HepG2 (cell line): ENCODE results near the gene KRTAP5-11. TPM values are rescaled to one million over a fixed set of nuclear protein-coding genes. Genes with fewer than 3 reads are reported as not detected.
A peak's percentile ranks its signal among the peaks of the same experiment; 100 is the strongest.
"Not testable (repeated sequence)": the region's sequence is repeated elsewhere in the genome, so short reads cannot be mapped to it uniquely, and the experiment has no call there.

ENCODE experiments used
- ATAC-seq: fragments of 200-7000 bp; cut with Tn5 transposase; 3 replicates; pipeline ENCODE4 v1.9.1; 2020; ENCODE audit warnings: mild to moderate bottlenecking, moderate library complexity
- BruUV-seq: library from RNA; stranded (reverse); fragments of 400-500 nt; replicated peaks from 2 replicates; lab custom pipeline; 2021; lab: Mats Ljungman, UMichigan
- CTCF ChIA-PET: fragments of 300-600 bp; formaldehyde crosslinking; extraction: SDS; loops from one replicate; lab custom pipeline; 2021; ENCODE audit warnings: low total read pairs, inconsistent platforms, low intra/inter-chr PET ratio; lab: Yijun Ruan, JAX
- POLR2A ChIA-PET: fragments of 350-600 bp; sonication (Branson Sonifier 250); formaldehyde crosslinking; loops from one replicate; lab custom pipeline; 2020; ENCODE audit warnings: antibody characterized with exemption, inconsistent platforms; lab: Yijun Ruan, JAX
- DNase-seq: peaks from one replicate; pipeline ENCODE4 v3.0.0-alpha.2; 2015; ENCODE audit warnings: low spot score
- FAIRE-seq: peaks from 3 replicates; lab custom pipeline; 2011; peaks lifted over from hg19 to GRCh38; lab: Jason Lieb, UNC
- H2AFZ ChIP-seq: one replicate; pipeline ENCODE4 v1.6.1; 2011; ENCODE audit warnings: low read length, inconsistent platforms
- H3K27ac ChIP-seq: fragments of 300-600 bp; 3 replicates; pipeline ENCODE4 v1.8.0; 2011; ENCODE audit warnings: mixed run types, mild to moderate bottlenecking, mixed read lengths, low read length, inconsistent platforms; ENCODE audit not compliant: insufficient read depth; ENCODE audit errors: extremely low read length
- H3K27me3 ChIP-seq, 2 experiments: fragments of 200-600 bp in 1 of 2; 2 replicates in 1 of 2; 3 replicates in 1 of 2; pipeline versions ENCODE4 v1.6.0 to v1.8.0; 2011; ENCODE audit warnings: low read length in 2 of 2, mild to moderate bottlenecking in 2 of 2, moderate library complexity in 2 of 2, inconsistent platforms in 1 of 2; ENCODE audit not compliant: insufficient read depth in 2 of 2, control insufficient read depth in 1 of 2
- H3K36me3 ChIP-seq, 2 experiments: fragments of 200-600 bp in 1 of 2; replicated peaks in 1 of 2; 2 replicates in 1 of 2; 3 replicates in 1 of 2; pipeline versions ENCODE4 v1.5.1 to v1.8.0; 2011; ENCODE audit warnings: low read length in 2 of 2, inconsistent platforms in 1 of 2; ENCODE audit not compliant: insufficient read depth in 2 of 2, control insufficient read depth in 1 of 2
- H3K4me1 ChIP-seq: 2 replicates; pipeline ENCODE4 v1.5.1; 2012; ENCODE audit warnings: low read length, inconsistent platforms; ENCODE audit not compliant: insufficient read depth
- H3K4me2 ChIP-seq: 2 replicates; pipeline ENCODE4 v1.6.0; 2011; ENCODE audit warnings: low read depth, low read length, inconsistent platforms
- H3K4me3 ChIP-seq, 3 experiments: fragments of 200-600 bp in 1 of 3; sonication (generic), shearing (Covaris generic) in 1 of 3; replicated peaks in 1 of 3; 2 replicates each; pipeline ENCODE4 v1.5.1; 2011 to 2016; ENCODE audit warnings: low read length in 3 of 3, inconsistent platforms in 2 of 3, low read depth in 2 of 3, mild to moderate bottlenecking in 2 of 3, control low read depth in 1 of 3, mixed read lengths in 1 of 3; ENCODE audit not compliant: insufficient read depth in 1 of 3
- H3K79me2 ChIP-seq: one replicate; pipeline ENCODE4 v1.6.1; 2011; ENCODE audit warnings: low read length, inconsistent platforms; ENCODE audit not compliant: insufficient read depth
- H3K9ac ChIP-seq: 2 replicates; pipeline ENCODE4 v1.6.0; 2011; ENCODE audit warnings: mild to moderate bottlenecking, low read depth, low read length, inconsistent platforms; ENCODE audit not compliant: insufficient read depth
- H3K9me3 ChIP-seq: 2 replicates; pipeline ENCODE4 v1.5.1; 2012; ENCODE audit warnings: mild to moderate bottlenecking, low read length
- H4K20me1 ChIP-seq: 2 replicates; pipeline ENCODE4 v1.6.0; 2011; ENCODE audit warnings: inconsistent platforms, mild to moderate bottlenecking, low read length, moderate library complexity; ENCODE audit not compliant: insufficient read depth
- HNF4A ChIP-seq: sonication (generic); formaldehyde crosslinking; IDR thresholded peaks from 2 replicates; pipeline ENCODE4 v1.4.0; 2020; ENCODE audit warnings: missing genetic modification reagents
- KDM6A ChIP-seq: IDR thresholded peaks from 2 replicates; pipeline ENCODE4 v1.6.1; 2016; ENCODE audit warnings: low read depth
- YY1 ChIP-seq: IDR thresholded peaks from 2 replicates; pipeline ENCODE4 v1.6.1; 2011; ENCODE audit warnings: low read length, low read depth, moderate library complexity, mild to moderate bottlenecking; ENCODE audit not compliant: insufficient read depth, insufficient replicate concordance
- ZFX ChIP-seq: sonication (generic); formaldehyde crosslinking; IDR thresholded peaks from 2 replicates; pipeline ENCODE4 v1.4.0; 2020; ENCODE audit warnings: mild to moderate bottlenecking, low read depth, missing genetic modification reagents, moderate library complexity
- ZFY ChIP-seq: sonication (generic); formaldehyde crosslinking; IDR thresholded peaks from 2 replicates; pipeline ENCODE4 v1.4.0; 2020; ENCODE audit warnings: missing genetic modification reagents
- ZGPAT ChIP-seq: IDR thresholded peaks from 2 replicates; pipeline ENCODE4 v1.6.1; 2016; ENCODE audit warnings: mild to moderate bottlenecking
- ZNF644 ChIP-seq: IDR thresholded peaks from 2 replicates; pipeline ENCODE4 v1.6.1; 2016; ENCODE audit warnings: low read depth
- WGBS: methylation state at CpG from one replicate; pipeline ENCODE4 v1.1.6; 2017; ENCODE audit warnings: low lambda C conversion rate; 5-methylcytosine and 5-hydroxymethylcytosine counted together
- in situ Hi-C: cut with HindIII; loops from 2 replicates; pipeline ENCODE4 v1.10.0; 2017; ENCODE audit warnings: low pct_unique_long_range_greater_than_20kb; ENCODE audit not compliant: extremely low pct_ligation_motif_present
- intact Hi-C: fragments of 100-400 bp; cut with micrococcal nuclease; formaldehyde crosslinking; loops from one replicate; pipeline ENCODE4 v1.10.0; 2022; ENCODE audit not compliant: unreplicated experiment
- polyA plus RNA-seq, 8 experiments: library from polyadenylated mRNA; depleted of rRNA in 3 of 8; stranded (reverse) in 7 of 8; unstranded in 1 of 8; fragments of >200 nt; fragmentation: Illumina TruSeq in 4 of 8; extraction: Trizol in 4 of 8; gene quantifications; 2 replicates each; pipeline versions ENCODE4 v1.2.1 to v1.2.3, GENCODE V29; 2011 to 2016; ENCODE audit warnings: low read depth in 4 of 8, missing spikeins in 1 of 8, mixed read lengths in 1 of 8; ENCODE audit not compliant: insufficient read depth in 1 of 8
- total RNA-seq, 5 experiments: library from RNA; depleted of rRNA; stranded (reverse); fragments of >200 nt; fragmentation: Illumina TruSeq; extraction: Trizol; gene quantifications; 2 replicates each; pipeline ENCODE4 v1.2.3, GENCODE V29; 2016; ENCODE audit warnings: low read depth in 1 of 5
- TF ChIP-seq, protein P1 (sequence below): sonication (generic); formaldehyde crosslinking; conservative IDR thresholded peaks from 2 replicates; pipeline ENCODE4 v1.4.0; 2020; ENCODE audit warnings: mild to moderate bottlenecking, missing genetic modification reagents, moderate library complexity

The KRTAP5-11 gene
- total and polyA plus RNA-seq, 2 of the 13 experiments (the other 11 are each of a cell fraction or from before 2014, with no cell fraction given) = not detected

DNA sequence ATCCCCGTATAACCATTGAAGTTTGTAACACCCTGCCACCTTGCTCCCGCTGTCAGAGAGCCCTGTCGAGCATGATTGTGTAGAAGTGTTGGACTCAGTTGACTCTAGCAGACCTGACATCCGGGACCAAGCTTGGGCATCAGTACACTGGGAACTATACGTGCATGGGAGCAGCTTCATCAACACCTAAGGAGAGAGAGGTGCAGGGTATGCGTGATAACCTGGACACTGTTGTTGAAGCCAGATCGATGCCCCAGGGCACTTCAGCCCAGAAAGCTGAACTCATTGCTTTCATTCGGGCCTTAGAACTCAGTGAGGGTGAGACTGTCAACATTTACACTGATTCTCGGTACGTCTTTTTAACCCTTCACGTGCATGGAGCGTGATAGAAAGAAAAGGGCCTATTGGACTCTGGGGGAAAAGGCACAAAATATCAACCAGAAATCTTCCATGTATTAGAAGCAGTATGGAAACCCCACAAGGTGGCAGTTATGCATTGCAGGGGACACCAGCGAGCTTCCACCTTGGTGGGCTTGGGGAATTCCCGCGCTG, 31.8 kb upstream of the KRTAP5-11 start (continued):
- TF ChIP-seq, protein P1, sequence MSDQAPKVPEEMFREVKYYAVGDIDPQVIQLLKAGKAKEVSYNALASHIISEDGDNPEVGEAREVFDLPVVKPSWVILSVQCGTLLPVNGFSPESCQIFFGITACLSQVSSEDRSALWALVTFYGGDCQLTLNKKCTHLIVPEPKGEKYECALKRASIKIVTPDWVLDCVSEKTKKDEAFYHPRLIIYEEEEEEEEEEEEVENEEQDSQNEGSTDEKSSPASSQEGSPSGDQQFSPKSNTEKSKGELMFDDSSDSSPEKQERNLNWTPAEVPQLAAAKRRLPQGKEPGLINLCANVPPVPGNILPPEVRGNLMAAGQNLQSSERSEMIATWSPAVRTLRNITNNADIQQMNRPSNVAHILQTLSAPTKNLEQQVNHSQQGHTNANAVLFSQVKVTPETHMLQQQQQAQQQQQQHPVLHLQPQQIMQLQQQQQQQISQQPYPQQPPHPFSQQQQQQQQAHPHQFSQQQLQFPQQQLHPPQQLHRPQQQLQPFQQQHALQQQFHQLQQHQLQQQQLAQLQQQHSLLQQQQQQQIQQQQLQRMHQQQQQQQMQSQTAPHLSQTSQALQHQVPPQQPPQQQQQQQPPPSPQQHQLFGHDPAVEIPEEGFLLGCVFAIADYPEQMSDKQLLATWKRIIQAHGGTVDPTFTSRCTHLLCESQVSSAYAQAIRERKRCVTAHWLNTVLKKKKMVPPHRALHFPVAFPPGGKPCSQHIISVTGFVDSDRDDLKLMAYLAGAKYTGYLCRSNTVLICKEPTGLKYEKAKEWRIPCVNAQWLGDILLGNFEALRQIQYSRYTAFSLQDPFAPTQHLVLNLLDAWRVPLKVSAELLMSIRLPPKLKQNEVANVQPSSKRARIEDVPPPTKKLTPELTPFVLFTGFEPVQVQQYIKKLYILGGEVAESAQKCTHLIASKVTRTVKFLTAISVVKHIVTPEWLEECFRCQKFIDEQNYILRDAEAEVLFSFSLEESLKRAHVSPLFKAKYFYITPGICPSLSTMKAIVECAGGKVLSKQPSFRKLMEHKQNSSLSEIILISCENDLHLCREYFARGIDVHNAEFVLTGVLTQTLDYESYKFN (CRISPR knock-in tag) = 0 out of 2 replicates have a peak, but pooled peaks have one; percentile 8
- TF ChIP-seq ZFY (CRISPR knock-in tag) = 0 out of 2 replicates have a peak, but pooled peaks have one; percentile 5

GRCh38 chr11:71613931-71614330, 31.3 kb upstream of the KRTAP5-11 start:
- FAIRE-seq, H3K9ac ChIP-seq, H3K36me3 ChIP-seq, ATAC-seq, H3K27me3 ChIP-seq, POLR2A ChIA-PET, in situ Hi-C loops, H4K20me1 ChIP-seq, BruUV-seq, H3K79me2 ChIP-seq, CTCF ChIA-PET, intact Hi-C loops, H3K9me3 ChIP-seq: not testable (repeated sequence)
- peak; percentile 17 for DNase-seq
- 33% methylated on average over 3 of the region's 7 CpGs for whole genome bisulfite sequencing
- H3K4me2 ChIP-seq = peak overlapping the region; percentile 74
- peak overlapping the region; percentile 38 for H3K27ac ChIP-seq
- peak overlapping the region in 1 of 3 experiments; percentile 13; a peak in 1 of 6 replicates for H3K4me3 ChIP-seq
- TF ChIP-seq, protein P1 (CRISPR knock-in tag) = peak; percentile 29; the same call in 1 of the 2 replicates
- peak; percentile 20; the same call in 1 of the 2 replicates for TF ChIP-seq ZNF644 (CRISPR knock-in tag)
- TF ChIP-seq HNF4A = peak; percentile 66
- peak; percentile 29; the same call in 1 of the 2 replicates for TF ChIP-seq ZFY (CRISPR knock-in tag)
- peak; percentile 49 for TF ChIP-seq YY1
- TF ChIP-seq ZGPAT (CRISPR knock-in tag) = peak; percentile 27; the same call in 1 of the 2 replicates
- 0 out of 2 replicates have a peak, but pooled peaks have one; percentile 5 for TF ChIP-seq KDM6A
- peak; percentile 24; the same call in 1 of the 2 replicates for TF ChIP-seq ZFX (CRISPR knock-in tag)
- peak overlapping the region; percentile 63 for H2AFZ ChIP-seq
- H3K4me1 ChIP-seq = peaks cover 31% of the 10 kb centered on the region
